CD4-positive, alpha-beta T cell (primary cell): Measurements from ENCODE around the gene ZFAND6. TPM values are rescaled to one million over a fixed set of nuclear protein-coding genes. Genes with fewer than 3 reads are reported as not detected.

Source experiments
- ATAC-seq: fragments of 200-7000 bp; cut with Tn5 transposase; one replicate; pipeline ENCODE4 v1.10.0; 2022; ENCODE audit warnings: mild to moderate bottlenecking; ENCODE audit not compliant: poor library complexity
- CTCF ChIA-PET: fragments of 350-600 bp; sonication (Branson Sonifier 250); formaldehyde crosslinking; loops from one replicate; lab custom pipeline; 2021; ENCODE audit warnings: antibody characterized with exemption, inconsistent platforms; lab: Charles Lee
- POLR2A ChIA-PET: fragments of 350-600 bp; sonication (Branson Sonifier 250); formaldehyde crosslinking; loops from one replicate; lab custom pipeline; 2021; ENCODE audit warnings: antibody characterized with exemption, inconsistent platforms; lab: Charles Lee
- DNase-seq, 14 experiments: peaks; one replicate each; pipeline ENCODE4 v3.0.0-alpha.2; 2013 to 2020; ENCODE audit warnings: mixed read lengths in 2 of 14
- H3K27ac ChIP-seq, 2 donors: one replicate each; pipeline versions ENCODE4 v1.5.1 to v1.7.0; 2013; ENCODE audit warnings: low read length in 2 of 2, low read depth in 1 of 2, mild to moderate bottlenecking in 1 of 2
- H3K27me3 ChIP-seq, 2 experiments: 1 replicate in 1 of 2; 2 replicates in 1 of 2; pipeline versions ENCODE4 v1.6.1 to v1.7.0; 2013; ENCODE audit warnings: low read length in 2 of 2, control low read depth in 1 of 2, mild to moderate bottlenecking in 1 of 2, moderate library complexity in 1 of 2; ENCODE audit not compliant: insufficient read depth in 2 of 2, control insufficient read depth in 1 of 2
- H3K36me3 ChIP-seq: one replicate; pipeline ENCODE4 v1.6.1; 2013; ENCODE audit warnings: low read length, control low read depth; ENCODE audit not compliant: insufficient read depth
- H3K4me1 ChIP-seq: one replicate; pipeline ENCODE4 v1.6.1; 2013; ENCODE audit warnings: low read length, control low read depth; ENCODE audit not compliant: insufficient read depth
- H3K4me3 ChIP-seq: one replicate; pipeline ENCODE4 v1.5.1; 2013; ENCODE audit warnings: mild to moderate bottlenecking, low read length, moderate library complexity
- H3K9me3 ChIP-seq, 2 experiments: 1 replicate in 1 of 2; 2 replicates in 1 of 2; pipeline versions ENCODE4 v1.6.1 to v1.7.0; 2013; ENCODE audit warnings: low read length in 2 of 2, mild to moderate bottlenecking in 2 of 2, control low read depth in 1 of 2, moderate library complexity in 1 of 2; ENCODE audit not compliant: control insufficient read depth in 1 of 2, insufficient read depth in 1 of 2
- H3K27ac Mint-ChIP-seq: one replicate; pipeline ENCODE4 v1.8.0; 2020; ENCODE audit warnings: mixed read lengths
- H3K27me3 Mint-ChIP-seq: one replicate; pipeline ENCODE4 v1.8.0; 2021; ENCODE audit warnings: mixed read lengths
- H3K36me3 Mint-ChIP-seq: one replicate; pipeline ENCODE4 v1.8.0; 2021; ENCODE audit warnings: low read depth, mixed read lengths
- H3K4me1 Mint-ChIP-seq: one replicate; pipeline ENCODE4 v1.8.0; 2021; ENCODE audit warnings: low read depth, mixed read lengths
- H3K4me3 Mint-ChIP-seq: one replicate; pipeline ENCODE4 v1.8.0; 2020; ENCODE audit warnings: mild to moderate bottlenecking, mixed read lengths
- H3K9me3 Mint-ChIP-seq: one replicate; pipeline ENCODE4 v1.8.0; 2020; ENCODE audit warnings: mixed read lengths
- CTCF ChIP-seq: fragments of 200-600 bp; IDR thresholded peaks from one replicate; pipeline ENCODE4 v1.8.0; 2022; ENCODE audit warnings: antibody characterized with exemption, mild to moderate bottlenecking
- intact Hi-C, 2 experiments: fragments of 100-400 bp; cut with DNase I in 1 of 2; cut with micrococcal nuclease in 1 of 2; formaldehyde crosslinking; loops; one replicate each; pipeline versions ENCODE4 v1.15.1 to v1.9.0; 2023 to 2025; cut with DNase I, micrococcal nuclease
- total RNA-seq, 174 experiments: library from RNA in 2 of 174; stranded (reverse) in 2 of 174; gene quantifications; one replicate each; pipeline ENCODE4 v1.2.3 and lab custom pipeline; 2021 to 2026

The ZFAND6 gene
- total RNA-seq, 2 experiments from 2014 or later = 65.5 to 69.2 TPM

DNA sequence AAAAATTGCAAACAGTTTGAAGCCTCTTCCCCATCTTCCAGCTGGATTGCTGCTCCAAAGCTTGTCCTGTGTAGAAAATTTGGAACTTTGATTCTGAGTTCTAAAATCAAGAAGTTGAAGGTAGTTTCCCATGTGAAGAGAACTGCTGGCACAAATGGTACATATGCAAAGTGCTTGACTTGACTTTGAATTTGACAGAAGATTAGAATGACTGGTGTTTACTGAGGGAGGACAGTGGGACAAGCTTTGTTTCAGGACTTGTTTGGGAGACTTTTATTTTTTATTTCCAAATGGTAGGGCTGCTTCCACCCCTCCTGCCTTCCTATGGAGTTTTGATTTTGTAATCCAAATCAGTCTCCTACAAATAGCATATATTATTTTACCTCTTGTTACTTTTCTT lies 7.4 kb downstream of the ZFAND6 start:
- Mint-ChIP-seq H3K36me3 (no peaks in the 10 kb centered on the region), H3K9me3 (no peaks in the 10 kb centered on the region), H3K4me3 (no peak overlapping the region), H3K4me1 (peaks cover 65% of the 10 kb centered on the region), H3K27me3 (no peaks in the 10 kb centered on the region), H3K27ac (no peak overlapping the region)
- Histone ChIP-seq H3K4me3 (no peak overlapping the region), H3K36me3 (peaks cover 2% of the 10 kb centered on the region), H3K27me3 (no peaks in the 10 kb centered on the region), H3K4me1 (no peaks in the 10 kb centered on the region), H3K27ac (no peak overlapping the region), H3K9me3 (no peaks in the 10 kb centered on the region)
- DNase-seq (no peak), ATAC-seq (no peak)
- no peak for TF ChIP-seq CTCF
- POLR2A ChIA-PET = no interaction called here
- CTCF ChIA-PET = no interaction called here
- intact Hi-C loops = no loop called here

- Mint-ChIP-seq H3K27ac (no peak overlapping the region), H3K27me3 (no peaks in the 10 kb centered on the region), H3K4me1 (peaks cover 66% of the 10 kb centered on the region), H3K36me3 (no peaks in the 10 kb centered on the region), H3K9me3 (no peaks in the 10 kb centered on the region), H3K4me3 (no peak overlapping the region)
- ATAC-seq (no peak), DNase-seq (no peak)
- Histone ChIP-seq H3K36me3 (peaks cover 2% of the 10 kb centered on the region), H3K4me3 (no peak overlapping the region), H3K9me3 (no peaks in the 10 kb centered on the region), H3K4me1 (no peaks in the 10 kb centered on the region), H3K27me3 (no peaks in the 10 kb centered on the region), H3K27ac (no peak overlapping the region)
- ChIA-PET CTCF (no interaction called here), POLR2A (no interaction called here)
- no peak for TF ChIP-seq CTCF
- intact Hi-C loops = no loop called here
These were observed 9.1 kb downstream of the ZFAND6 start for GRCh38 chr15:80068578-80068977.

DNA sequence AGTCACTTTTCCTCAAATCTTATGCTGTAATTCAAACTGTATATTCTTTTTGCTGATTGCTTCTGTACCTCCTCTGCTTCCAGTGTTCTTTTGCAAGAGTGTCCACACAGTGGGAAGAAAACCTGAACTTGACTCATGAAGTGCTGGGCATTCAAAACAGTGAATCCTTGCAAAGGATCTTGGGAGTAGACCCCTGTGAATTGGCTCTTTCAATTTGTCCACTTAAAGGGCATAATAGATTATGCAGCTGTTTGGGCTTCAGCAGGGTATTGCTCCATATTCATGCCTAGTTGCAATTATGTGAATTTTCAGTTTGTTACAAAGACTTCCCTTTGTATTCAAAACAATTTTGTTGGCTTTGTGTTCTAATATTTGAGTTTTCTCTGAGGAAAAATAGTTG lies 11.4 kb downstream of the ZFAND6 start:
- H3K4me1 Mint-ChIP-seq = peaks cover 78% of the 10 kb centered on the region
- H3K9me3 Mint-ChIP-seq = no peaks in the 10 kb centered on the region
- ATAC-seq (no peak), DNase-seq (no peak)
- Histone ChIP-seq H3K4me1 (no peaks in the 10 kb centered on the region), H3K36me3 (peaks cover 2% of the 10 kb centered on the region), H3K27me3 (no peaks in the 10 kb centered on the region), H3K27ac (no peak overlapping the region), H3K9me3 (no peaks in the 10 kb centered on the region), H3K4me3 (no peak overlapping the region)
- H3K27me3 Mint-ChIP-seq = no peaks in the 10 kb centered on the region
- TF ChIP-seq CTCF = no peak
- POLR2A ChIA-PET = interaction anchor here (0.6 to 2.2 kb wide), 4 partner anchors 8 to 148 kb away, joined by 3 to 13 read pairs (median 4); partner anchors contain the start of gene BCL2A1
- H3K4me3 Mint-ChIP-seq = no peak overlapping the region
- no peaks in the 10 kb centered on the region for H3K36me3 Mint-ChIP-seq
- no peak overlapping the region for H3K27ac Mint-ChIP-seq
- CTCF ChIA-PET = no interaction called here
- intact Hi-C loops = loop anchor here in 1 of 2 experiments (5.0 to 10.0 kb wide), 2 partner anchors 54 to 916 kb away; partner anchors contain the start of gene MESD
